ENCODE data around the gene FAH. TPM values are rescaled to one million over a fixed set of nuclear protein-coding genes. Genes with fewer than 3 reads are reported as not detected.
A peak's percentile ranks its signal among the peaks of the same experiment; 100 is the strongest.
"Not testable (repeated sequence)": the region's sequence is repeated elsewhere in the genome, so short reads cannot be mapped to it uniquely, and the experiment has no call there.

FAH gene
- total and polyA plus RNA-seq, 4 donors: 23.7 to 55.5 (median 49.2) TPM

GRCh38 chr15:80153900-80154299 is 1.1 kb downstream of the FAH start:
- Histone ChIP-seq H3K9ac (ENCODE audit: insufficient read depth in 1 of 2, low read length in 2 of 2) (no peak overlapping the region), H3K4me3 (no peak overlapping the region), H3K27me3 (ENCODE audit: control insufficient read depth in 3 of 3, insufficient read depth in 3 of 3, low read length in 2 of 3) (no peaks in the 10 kb centered on the region), H3K27ac (ENCODE audit: low read depth in 1 of 2, low read length in 1 of 2) (no peak overlapping the region), H3K36me3 (ENCODE audit: control insufficient read depth in 4 of 4, insufficient read depth in 4 of 4, low read length in 4 of 4) (peaks cover 0 to 12% (median 2%) of the 10 kb centered on the region in 4 donors), H3K9me3 (ENCODE audit: control insufficient read depth in 4 of 4, insufficient read depth in 3 of 4, low read length in 3 of 4) (no peaks in the 10 kb centered on the region), H3K4me1 (ENCODE audit: control insufficient read depth in 5 of 5, insufficient read depth in 5 of 5, low read length in 5 of 5) (peaks cover 0 to 23% (median 12%) of the 10 kb centered on the region in 5 donors)
- no peak for ATAC-seq (ENCODE audit: insufficient read depth, low FRiP score)
- 39 to 60% methylated on average over 4 of the region's 4 CpGs for WGBS, 2 donors
- DNase-seq: no peak
- no peak for TF ChIP-seq CTCF (IDR thresholded peaks at IDR 0.05; ENCODE audit: control extremely low read depth, extremely low read depth)

- DNase-seq: peak in 1 of 3 donors; percentile 43
- H3K36me3 ChIP-seq (ENCODE audit: control insufficient read depth in 4 of 4, insufficient read depth in 4 of 4, low read length in 4 of 4): peaks cover 0 to 14% (median 3%) of the 10 kb centered on the region in 4 donors
- WGBS, 2 donors: 82 to 89% methylated on average over 6 of the region's 6 CpGs
- no peak overlapping the region for H3K9ac ChIP-seq (ENCODE audit: insufficient read depth in 1 of 2, low read length in 2 of 2)
- no peak for ATAC-seq (ENCODE audit: insufficient read depth, low FRiP score)
- H3K4me1 ChIP-seq (ENCODE audit: control insufficient read depth in 5 of 5, insufficient read depth in 5 of 5, low read length in 5 of 5): peaks cover 0 to 23% (median 12%) of the 10 kb centered on the region in 5 donors
- H3K27me3 ChIP-seq (ENCODE audit: control insufficient read depth in 3 of 3, insufficient read depth in 3 of 3, low read length in 2 of 3): no peaks in the 10 kb centered on the region
- no peaks in the 10 kb centered on the region for H3K9me3 ChIP-seq (ENCODE audit: control insufficient read depth in 4 of 4, insufficient read depth in 3 of 4, low read length in 3 of 4)
- TF ChIP-seq CTCF (IDR thresholded peaks at IDR 0.05; ENCODE audit: control extremely low read depth, extremely low read depth): no peak
- H3K4me3 ChIP-seq: no peak overlapping the region
- no peak overlapping the region for H3K27ac ChIP-seq (ENCODE audit: low read depth in 1 of 2, low read length in 1 of 2)
Observed at GRCh38 chr15:80154336-80154735, 1.5 kb downstream of the FAH start.

GRCh38 chr15:80155001-80155377 is 2.2 kb downstream of the FAH start:
- Histone ChIP-seq H3K4me1 (ENCODE audit: control insufficient read depth in 5 of 5, insufficient read depth in 5 of 5, low read length in 5 of 5) (peaks cover 0 to 25% (median 14%) of the 10 kb centered on the region in 5 donors), H3K9ac (ENCODE audit: insufficient read depth in 1 of 2, low read length in 2 of 2) (no peak overlapping the region), H3K27me3 (ENCODE audit: control insufficient read depth in 3 of 3, insufficient read depth in 3 of 3, low read length in 2 of 3) (no peaks in the 10 kb centered on the region), H3K36me3 (ENCODE audit: control insufficient read depth in 4 of 4, insufficient read depth in 4 of 4, low read length in 4 of 4) (peaks cover 0 to 18% (median 6%) of the 10 kb centered on the region in 4 donors), H3K9me3 (ENCODE audit: control insufficient read depth in 4 of 4, insufficient read depth in 3 of 4, low read length in 3 of 4) (no peaks in the 10 kb centered on the region), H3K4me3 (no peak overlapping the region), H3K27ac (ENCODE audit: low read depth in 1 of 2, low read length in 1 of 2) (no peak overlapping the region)
- WGBS, 2 donors: 69 to 74% methylated on average over 5 of the region's 5 CpGs
- ATAC-seq (ENCODE audit: insufficient read depth, low FRiP score): no peak
- DNase-seq: no peak
- no peak for TF ChIP-seq CTCF (IDR thresholded peaks at IDR 0.05; ENCODE audit: control extremely low read depth, extremely low read depth)

- not testable (repeated sequence) for H3K27ac ChIP-seq (ENCODE audit: low read depth in 1 of 2, low read length in 1 of 2)
- H3K4me1 ChIP-seq (ENCODE audit: control insufficient read depth in 5 of 5, insufficient read depth in 5 of 5, low read length in 5 of 5): peaks cover 0 to 31% (median 20%) of the 10 kb centered on the region in 5 donors
- 56 to 64% methylated on average over 16 of the region's 16 CpGs for WGBS, 2 donors
Observed at GRCh38 chr15:80155378-80156175, 2.8 kb downstream of the FAH start.

More at GRCh38 chr15:80155378-80156175, 2.8 kb downstream of the FAH start:
- H3K36me3 ChIP-seq (ENCODE audit: control insufficient read depth in 4 of 4, insufficient read depth in 4 of 4, low read length in 4 of 4): peaks cover 0 to 18% (median 7%) of the 10 kb centered on the region in 4 donors
- not testable (repeated sequence) for H3K27me3 ChIP-seq (ENCODE audit: control insufficient read depth in 3 of 3, insufficient read depth in 3 of 3, low read length in 2 of 3); H3K9ac ChIP-seq (ENCODE audit: insufficient read depth in 1 of 2, low read length in 2 of 2); ATAC-seq (ENCODE audit: insufficient read depth, low FRiP score); H3K4me3 ChIP-seq; H3K9me3 ChIP-seq (ENCODE audit: control insufficient read depth in 4 of 4, insufficient read depth in 3 of 4, low read length in 3 of 4)
- DNase-seq: peak in 1 of 3 donors; percentile 40
